SU-DHL-6 (cell line): ENCODE measurements around the gene GABBR2.

Experiments
- H2AFZ ChIP-seq: fragments of 200-600 bp; sonication (generic); 2 replicates; pipeline ENCODE4 v1.6.1; 2014; ENCODE audit warnings: low read depth, mild to moderate bottlenecking, moderate library complexity, mixed read lengths, antibody characterized with exemption, low read length; ENCODE audit not compliant: severe bottlenecking
- H3F3A ChIP-seq: fragments of 200-600 bp; shearing (Covaris generic); 2 replicates; pipeline ENCODE4 v1.6.0; 2016; ENCODE audit warnings: antibody characterized with exemption, mild to moderate bottlenecking; ENCODE audit not compliant: insufficient read depth
- H3K27ac ChIP-seq: fragments of 200-600 bp; sonication (generic); 2 replicates; pipeline ENCODE4 v1.5.1; 2016; ENCODE audit warnings: low read depth, mild to moderate bottlenecking, low read length, moderate library complexity, mixed read lengths
- H3K27me3 ChIP-seq: fragments of 200-600 bp; sonication (generic), shearing (Covaris generic); 2 replicates; pipeline ENCODE4 v1.6.0; 2014; ENCODE audit warnings: mild to moderate bottlenecking, low read length
- H3K36me3 ChIP-seq: fragments of 200-600 bp; sonication (generic); 2 replicates; pipeline ENCODE4 v1.6.1; 2014; ENCODE audit warnings: mild to moderate bottlenecking, low read length, mixed read lengths
- H3K4me2 ChIP-seq: fragments of 300-600, 200-600 bp; shearing (Covaris generic), sonication (generic); 2 replicates; pipeline ENCODE4 v1.6.0; 2014; ENCODE audit warnings: low read length, low read depth, mild to moderate bottlenecking; ENCODE audit not compliant: poor library complexity, severe bottlenecking
- H3K4me3 ChIP-seq: fragments of 200-600 bp; sonication (generic); 2 replicates; pipeline ENCODE4 v1.5.1; 2014; ENCODE audit warnings: antibody characterized with exemption, low read length, mild to moderate bottlenecking, mixed read lengths; ENCODE audit not compliant: insufficient read depth, poor library complexity, severe bottlenecking
- H3K79me2 ChIP-seq: fragments of 200-600 bp; sonication (generic); 2 replicates; pipeline ENCODE4 v1.6.1; 2014; ENCODE audit warnings: mild to moderate bottlenecking, low read length, moderate library complexity; ENCODE audit not compliant: insufficient read depth
- H3K9ac ChIP-seq: fragments of 200-600 bp; sonication (generic); 2 replicates; pipeline ENCODE4 v1.7.0; 2014; ENCODE audit warnings: mild to moderate bottlenecking, low read length
- H3K9me2 ChIP-seq: fragments of 200-600 bp; sonication (generic); replicated peaks from 2 replicates; pipeline ENCODE4 v1.6.1; 2014; ENCODE audit warnings: low read length; ENCODE audit not compliant: insufficient read depth
- H3K9me3 ChIP-seq: fragments of 200-600 bp; sonication (generic); 2 replicates; pipeline ENCODE4 v1.6.1; 2014; ENCODE audit warnings: low read length, mixed read lengths; ENCODE audit not compliant: insufficient read depth
- H4K20me1 ChIP-seq: fragments of 200-600 bp; sonication (generic); 2 replicates; pipeline ENCODE4 v1.6.1; 2014; ENCODE audit warnings: low read depth, mild to moderate bottlenecking, antibody characterized with exemption, low read length, moderate library complexity, mixed read lengths
- EZH2phosphoT487 ChIP-seq: fragments of 200-600 bp; sonication (generic), shearing (Covaris generic); conservative IDR thresholded peaks from 2 replicates; pipeline ENCODE4 v1.6.1; 2018; ENCODE audit warnings: mild to moderate bottlenecking, antibody characterized with exemption, low read length, moderate library complexity, mixed read lengths
- TF ChIP-seq, protein P1 (sequence below): fragments of 200-600 bp; sonication (generic); IDR thresholded peaks from one replicate; pipeline ENCODE4 v1.5.1; 2017; ENCODE audit warnings: antibody characterized with exemption, mild to moderate bottlenecking, low read length, moderate library complexity; ENCODE audit not compliant: insufficient read depth, poor library complexity, severe bottlenecking

The GABBR2 gene

DNA sequence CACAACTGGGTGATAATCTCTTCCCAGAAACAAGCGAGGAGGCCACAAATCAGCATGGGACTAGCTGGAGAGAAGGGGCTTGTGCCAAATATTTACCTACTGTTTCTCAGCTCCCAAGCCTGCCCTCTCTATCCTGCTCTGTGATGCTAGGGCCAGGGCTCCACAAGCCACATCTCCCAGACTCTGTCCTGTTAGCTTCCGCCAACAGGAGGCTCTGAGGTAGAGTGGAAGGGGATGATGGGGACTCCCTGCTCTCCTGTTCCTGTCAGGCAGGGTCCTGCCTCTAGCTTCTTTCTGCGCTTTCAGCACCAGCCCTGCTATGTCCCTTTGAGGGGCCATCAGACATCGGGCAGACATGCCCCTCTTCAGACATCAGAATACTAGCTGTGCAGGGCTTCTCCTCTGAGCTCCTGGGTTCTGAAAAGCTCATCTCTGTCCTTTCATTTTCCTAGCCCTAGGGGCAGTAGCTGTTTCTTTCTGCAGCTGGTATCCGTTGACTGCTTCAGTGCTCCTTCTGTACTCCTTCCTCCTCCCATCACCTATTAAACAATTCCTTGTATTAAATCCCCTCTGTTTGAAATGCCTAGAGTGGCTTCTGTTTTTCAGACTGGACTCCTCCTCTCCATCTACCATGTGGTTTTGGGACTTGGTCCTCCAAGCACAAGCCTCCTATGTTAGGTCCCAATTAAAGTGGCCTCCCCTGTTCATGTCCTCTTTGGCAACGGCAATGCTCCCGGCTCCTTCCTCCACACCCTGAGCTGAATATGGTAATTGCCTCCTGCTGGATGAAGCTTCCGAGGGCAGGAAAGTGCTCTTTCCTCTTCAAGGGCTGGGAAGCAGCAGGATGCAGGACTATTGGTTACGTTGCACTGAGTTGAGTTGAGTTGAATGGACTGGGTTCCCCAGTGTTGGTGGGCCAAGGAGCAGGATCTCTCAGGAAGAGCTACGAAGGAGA, 292.2 kb downstream of the GABBR2 start:
- H4K20me1 ChIP-seq = no peaks in the 10 kb centered on the region
- H3K79me2 ChIP-seq = no peaks in the 10 kb centered on the region
- no peak overlapping the region for H3K4me3 ChIP-seq
- no peak overlapping the region for H2AFZ ChIP-seq
- no peaks in the 10 kb centered on the region for H3K27me3 ChIP-seq
- H3K27ac ChIP-seq = no peak overlapping the region
- no peaks in the 10 kb centered on the region for H3F3A ChIP-seq
- H3K4me2 ChIP-seq = no peak overlapping the region
- H3K9ac ChIP-seq = no peak overlapping the region
- no peaks in the 10 kb centered on the region for H3K9me2 ChIP-seq
- no peaks in the 10 kb centered on the region for H3K36me3 ChIP-seq
- TF ChIP-seq EZH2phosphoT487 = no peak
- TF ChIP-seq, protein P1, sequence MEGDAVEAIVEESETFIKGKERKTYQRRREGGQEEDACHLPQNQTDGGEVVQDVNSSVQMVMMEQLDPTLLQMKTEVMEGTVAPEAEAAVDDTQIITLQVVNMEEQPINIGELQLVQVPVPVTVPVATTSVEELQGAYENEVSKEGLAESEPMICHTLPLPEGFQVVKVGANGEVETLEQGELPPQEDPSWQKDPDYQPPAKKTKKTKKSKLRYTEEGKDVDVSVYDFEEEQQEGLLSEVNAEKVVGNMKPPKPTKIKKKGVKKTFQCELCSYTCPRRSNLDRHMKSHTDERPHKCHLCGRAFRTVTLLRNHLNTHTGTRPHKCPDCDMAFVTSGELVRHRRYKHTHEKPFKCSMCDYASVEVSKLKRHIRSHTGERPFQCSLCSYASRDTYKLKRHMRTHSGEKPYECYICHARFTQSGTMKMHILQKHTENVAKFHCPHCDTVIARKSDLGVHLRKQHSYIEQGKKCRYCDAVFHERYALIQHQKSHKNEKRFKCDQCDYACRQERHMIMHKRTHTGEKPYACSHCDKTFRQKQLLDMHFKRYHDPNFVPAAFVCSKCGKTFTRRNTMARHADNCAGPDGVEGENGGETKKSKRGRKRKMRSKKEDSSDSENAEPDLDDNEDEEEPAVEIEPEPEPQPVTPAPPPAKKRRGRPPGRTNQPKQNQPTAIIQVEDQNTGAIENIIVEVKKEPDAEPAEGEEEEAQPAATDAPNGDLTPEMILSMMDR = no peak
- H3K9me3 ChIP-seq = no peaks in the 10 kb centered on the region

DNA sequence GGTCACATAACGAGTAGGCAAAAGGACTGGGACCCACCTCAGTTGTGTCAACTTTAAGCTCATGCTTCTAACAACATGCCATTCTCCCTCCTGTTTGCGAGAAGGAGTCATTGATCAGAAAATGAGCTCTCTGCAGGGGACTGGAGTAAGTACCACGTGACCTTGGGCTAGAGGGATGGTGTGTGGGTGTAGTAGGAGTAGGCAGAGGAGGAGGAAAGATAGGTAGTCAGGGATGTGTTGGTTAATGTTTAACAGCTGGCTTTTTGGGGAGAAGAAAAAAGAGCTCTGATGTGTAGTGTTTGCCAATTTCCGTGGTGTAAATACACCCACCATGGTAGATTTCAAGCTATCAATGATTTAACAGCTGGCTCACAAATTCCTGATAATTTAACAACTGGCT, 293.0 kb downstream of the GABBR2 start:
- no peaks in the 10 kb centered on the region for H4K20me1 ChIP-seq

DNA sequence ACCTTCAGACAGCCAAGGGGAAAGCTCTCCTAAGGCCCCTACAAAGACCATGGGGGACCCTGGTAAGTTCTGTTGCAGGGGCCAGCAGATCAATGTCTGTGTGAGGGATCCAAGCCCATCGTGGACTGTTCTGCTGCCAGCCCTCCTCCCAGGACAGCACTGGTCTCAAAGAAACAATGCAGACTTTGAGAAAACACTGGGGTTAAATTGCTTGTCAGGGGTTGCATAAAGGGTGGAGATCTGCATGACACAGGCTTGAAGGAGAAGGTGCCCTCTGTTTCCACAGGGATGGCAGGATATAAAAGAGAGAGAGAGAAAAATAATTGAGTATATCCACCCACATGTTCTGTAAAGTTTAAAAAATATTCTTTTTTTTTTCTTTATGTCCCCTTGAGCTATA, 295.7 kb downstream of the GABBR2 start:
- no peak for TF ChIP-seq EZH2phosphoT487
- TF ChIP-seq, protein P1 = no peak

More for the DNA sequence above, 293.0 kb downstream of the GABBR2 start:
- Histone ChIP-seq H3K27ac (no peak overlapping the region), H3K36me3 (no peaks in the 10 kb centered on the region), H3K27me3 (no peaks in the 10 kb centered on the region), H3K9ac (no peak overlapping the region), H3K79me2 (no peaks in the 10 kb centered on the region), H3K4me2 (no peak overlapping the region), H3K4me3 (no peak overlapping the region), H3F3A (no peaks in the 10 kb centered on the region), H2AFZ (no peak overlapping the region), H3K9me2 (no peaks in the 10 kb centered on the region), H3K9me3 (no peaks in the 10 kb centered on the region)
- TF ChIP-seq EZH2phosphoT487 = no peak
- TF ChIP-seq, protein P1 = no peak

More for the DNA sequence above, 295.7 kb downstream of the GABBR2 start:
- Histone ChIP-seq H3K36me3 (no peaks in the 10 kb centered on the region), H3K79me2 (no peaks in the 10 kb centered on the region), H3K27me3 (no peaks in the 10 kb centered on the region), H3K4me2 (no peak overlapping the region), H4K20me1 (no peaks in the 10 kb centered on the region), H3F3A (no peaks in the 10 kb centered on the region), H3K9me2 (no peaks in the 10 kb centered on the region), H2AFZ (no peak overlapping the region), H3K9ac (no peak overlapping the region), H3K4me3 (no peak overlapping the region), H3K9me3 (no peaks in the 10 kb centered on the region), H3K27ac (no peak overlapping the region)
